Mammary microvascular endothelial cell (primary cell): ENCODE data around the gene ASH1L. TPM values are rescaled to one million over a fixed set of nuclear protein-coding genes. Genes with fewer than 3 reads are reported as not detected.

Experiments used
- total RNA-seq: library from RNA; depleted of rRNA; stranded (reverse); fragments of >200 nt; gene quantifications from 2 replicates; pipeline ENCODE4 v1.2.3, GENCODE V29; 2015

ASH1L gene, protein sequence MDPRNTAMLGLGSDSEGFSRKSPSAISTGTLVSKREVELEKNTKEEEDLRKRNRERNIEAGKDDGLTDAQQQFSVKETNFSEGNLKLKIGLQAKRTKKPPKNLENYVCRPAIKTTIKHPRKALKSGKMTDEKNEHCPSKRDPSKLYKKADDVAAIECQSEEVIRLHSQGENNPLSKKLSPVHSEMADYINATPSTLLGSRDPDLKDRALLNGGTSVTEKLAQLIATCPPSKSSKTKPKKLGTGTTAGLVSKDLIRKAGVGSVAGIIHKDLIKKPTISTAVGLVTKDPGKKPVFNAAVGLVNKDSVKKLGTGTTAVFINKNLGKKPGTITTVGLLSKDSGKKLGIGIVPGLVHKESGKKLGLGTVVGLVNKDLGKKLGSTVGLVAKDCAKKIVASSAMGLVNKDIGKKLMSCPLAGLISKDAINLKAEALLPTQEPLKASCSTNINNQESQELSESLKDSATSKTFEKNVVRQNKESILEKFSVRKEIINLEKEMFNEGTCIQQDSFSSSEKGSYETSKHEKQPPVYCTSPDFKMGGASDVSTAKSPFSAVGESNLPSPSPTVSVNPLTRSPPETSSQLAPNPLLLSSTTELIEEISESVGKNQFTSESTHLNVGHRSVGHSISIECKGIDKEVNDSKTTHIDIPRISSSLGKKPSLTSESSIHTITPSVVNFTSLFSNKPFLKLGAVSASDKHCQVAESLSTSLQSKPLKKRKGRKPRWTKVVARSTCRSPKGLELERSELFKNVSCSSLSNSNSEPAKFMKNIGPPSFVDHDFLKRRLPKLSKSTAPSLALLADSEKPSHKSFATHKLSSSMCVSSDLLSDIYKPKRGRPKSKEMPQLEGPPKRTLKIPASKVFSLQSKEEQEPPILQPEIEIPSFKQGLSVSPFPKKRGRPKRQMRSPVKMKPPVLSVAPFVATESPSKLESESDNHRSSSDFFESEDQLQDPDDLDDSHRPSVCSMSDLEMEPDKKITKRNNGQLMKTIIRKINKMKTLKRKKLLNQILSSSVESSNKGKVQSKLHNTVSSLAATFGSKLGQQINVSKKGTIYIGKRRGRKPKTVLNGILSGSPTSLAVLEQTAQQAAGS (N-terminal part only)
- total RNA-seq, result 9.5 and 11.5 TPM in 2 replicates

GRCh38 chr1:155562581-155563376, at the start of gene ASH1L:
Gene ASH1L, minus strand, starts transcription at chr1:155562803. Its CDS starts 41,284 bp downstream, at chr1:155521519.

DNA sequence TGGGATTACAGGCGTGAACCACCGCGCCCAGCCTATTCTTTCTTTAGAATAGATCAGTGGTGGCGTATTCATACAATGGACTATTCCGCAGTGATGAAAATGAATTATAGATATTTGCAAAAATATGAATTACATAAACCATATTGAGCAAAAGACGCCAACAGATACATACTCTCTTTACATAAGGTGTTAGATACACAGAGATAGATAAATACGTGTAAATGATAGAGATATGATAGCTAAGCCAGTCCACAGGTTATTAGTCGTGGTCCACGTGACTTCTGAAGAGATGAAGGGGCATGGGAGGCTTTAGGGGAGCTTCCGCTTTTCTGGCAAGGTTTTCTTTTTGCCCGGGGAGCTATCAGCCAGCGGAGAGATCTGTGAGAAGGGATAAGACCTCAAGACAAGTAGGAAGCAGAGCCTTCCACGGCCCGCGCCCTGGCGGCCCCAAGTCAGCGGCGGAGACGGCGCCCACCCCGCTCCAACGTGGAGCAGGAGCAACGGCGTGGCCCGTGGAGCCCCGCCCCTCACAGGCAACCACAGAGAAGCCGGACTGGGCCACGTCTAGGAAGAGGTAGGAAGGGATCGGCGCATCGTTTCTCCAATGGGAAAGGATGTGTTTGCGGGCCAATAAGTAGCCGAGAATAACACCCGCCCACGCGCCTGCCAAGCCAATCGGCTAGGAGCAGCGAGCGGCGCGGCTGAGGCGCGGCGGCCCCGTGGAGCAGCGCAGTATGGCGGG, 47.1 kb upstream of the ASH1L start, which contains the start of gene MSTO1:
Gene MSTO1 (plus strand): TSS at position 704 of the 742 bp plus-strand sequence. CDS start 31 bp downstream, at position 735.

DNA sequence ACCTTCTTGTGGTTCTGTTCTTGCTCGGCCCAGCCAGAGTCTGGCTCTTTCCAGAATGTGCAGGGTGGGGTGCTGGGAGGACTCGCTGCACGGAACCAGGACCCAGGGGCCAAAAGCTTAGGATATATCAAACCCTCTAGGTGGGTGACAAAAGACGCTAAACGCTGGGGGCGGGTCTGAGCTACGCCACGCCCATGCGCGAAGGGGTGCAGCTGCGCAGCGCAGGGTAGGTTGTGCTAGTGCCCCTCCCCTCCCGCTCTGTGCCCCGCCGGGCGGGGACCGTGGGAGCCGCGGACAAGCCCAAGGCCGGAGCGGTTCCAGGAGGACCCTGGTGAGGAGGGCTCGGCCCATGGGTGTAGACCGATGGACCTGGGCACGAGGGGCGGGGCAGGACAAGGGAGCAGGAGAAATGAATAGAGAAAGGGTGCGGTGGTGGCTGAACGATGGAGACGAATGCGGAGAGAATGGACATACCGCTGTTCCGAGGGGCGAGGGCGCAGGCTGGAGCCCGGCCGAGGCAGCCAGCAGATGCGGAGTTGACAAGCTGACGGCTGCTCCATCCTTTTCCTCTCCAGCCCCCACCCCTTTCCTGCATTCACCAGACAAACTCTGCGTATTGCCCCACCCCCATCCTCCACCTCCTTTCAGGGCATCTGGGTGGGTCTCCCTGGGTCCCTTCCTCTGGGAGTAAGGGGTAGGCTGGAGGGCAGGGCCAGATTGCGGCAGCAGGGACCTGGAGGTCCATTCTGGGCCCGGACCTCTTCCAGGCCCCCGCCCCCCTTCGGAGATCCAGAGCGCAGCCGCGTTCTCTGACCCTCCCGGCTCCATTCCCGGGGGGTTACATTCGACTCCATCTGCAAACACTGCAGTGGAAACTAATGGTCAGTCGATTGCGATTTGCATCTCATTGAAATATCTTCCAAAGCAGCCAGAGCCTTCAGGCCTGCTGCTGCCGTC, 241.7 kb downstream of the ASH1L start, which contains the start of gene RUSC1:
Gene RUSC1 (plus strand): TSS at position 234 of the 957 bp plus-strand sequence. CDS start 880 bp downstream, outside the sequence.

GRCh38 chr1:155308493-155309422, 253.8 kb downstream of the ASH1L start, which contains the start of gene FDPS:
Gene FDPS, plus strand, starts transcription at chr1:155308866. Its CDS starts 924 bp downstream, at chr1:155309790.

DNA sequence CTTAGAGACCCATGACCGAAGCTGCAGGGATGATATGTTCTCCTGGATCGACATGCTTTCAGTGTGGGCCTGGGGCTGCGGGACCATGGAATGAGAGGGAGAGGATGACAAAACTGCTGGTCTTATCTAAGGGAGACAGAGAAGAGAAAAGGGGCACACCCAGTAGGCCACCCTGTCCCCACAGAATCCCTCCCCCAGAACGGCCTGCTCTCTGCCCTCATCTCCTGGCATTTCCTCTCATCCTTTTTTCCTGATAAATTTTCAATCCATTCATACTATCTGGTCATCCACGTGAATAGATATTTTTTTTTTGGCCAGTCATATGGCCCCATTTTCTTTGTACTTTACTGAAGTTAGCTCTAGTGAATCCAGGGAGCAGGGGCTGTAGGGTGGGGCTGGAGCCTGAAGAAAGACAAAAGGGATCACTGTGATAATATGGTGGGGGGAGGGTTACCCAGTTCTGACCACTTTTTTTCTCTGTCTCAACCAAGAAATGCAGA, 261.2 kb downstream of the ASH1L start, which contains the start of gene PKLR:
Gene PKLR (minus strand): TSS at position 97 of the 500 bp plus-strand sequence. CDS start 43 bp downstream, at position 54.

Other genes starting within 250 kb of the ASH1L start
- gene RUSC1, start 241.9 kb downstream of the ASH1L start, total RNA-seq, result 33.0 and 39.0 TPM in 2 replicates
- gene MSTO1, start 47.4 kb upstream of the ASH1L start, total RNA-seq, result 9.7 and 18.6 TPM in 2 replicates
- gene YY1AP1, start 126.0 kb upstream of the ASH1L start, total RNA-seq, result 23.6 and 24.8 TPM in 2 replicates
- gene DAP3, start 126.3 kb upstream of the ASH1L start, total RNA-seq, result 85.8 and 95.3 TPM in 2 replicates